Glutamatergic neuron (in vitro differentiated cells): ENCODE results near the gene WDR74. TPM values are rescaled to one million over a fixed set of nuclear protein-coding genes. Genes with fewer than 3 reads are reported as not detected.

Source experiments
- DNase-seq: peaks from one replicate; pipeline ENCODE4 v3.0.0; 2022
- H3K27ac Mint-ChIP-seq: one replicate; pipeline ENCODE4 v1.8.0; 2020; ENCODE audit warnings: mild to moderate bottlenecking, mixed read lengths, inconsistent platforms; ENCODE audit not compliant: unreplicated experiment
- H3K27me3 Mint-ChIP-seq: one replicate; pipeline ENCODE4 v1.8.0; 2020; ENCODE audit warnings: mild to moderate bottlenecking, moderate library complexity, mixed read lengths, inconsistent platforms; ENCODE audit not compliant: unreplicated experiment
- H3K36me3 Mint-ChIP-seq: one replicate; pipeline ENCODE4 v1.8.0; 2020; ENCODE audit warnings: mild to moderate bottlenecking, mixed read lengths, inconsistent platforms; ENCODE audit not compliant: unreplicated experiment
- H3K4me1 Mint-ChIP-seq: one replicate; pipeline ENCODE4 v1.8.0; 2020; ENCODE audit warnings: mild to moderate bottlenecking, low read depth, mixed read lengths, inconsistent platforms; ENCODE audit not compliant: unreplicated experiment
- H3K4me3 Mint-ChIP-seq: one replicate; pipeline ENCODE4 v1.8.0; 2020; ENCODE audit warnings: mild to moderate bottlenecking, mixed read lengths, inconsistent platforms; ENCODE audit not compliant: unreplicated experiment
- H3K9me3 Mint-ChIP-seq: one replicate; pipeline ENCODE4 v1.8.0; 2020; ENCODE audit warnings: mild to moderate bottlenecking, moderate library complexity, mixed read lengths, inconsistent platforms; ENCODE audit not compliant: unreplicated experiment
- total RNA-seq: library from RNA; stranded (reverse); fragmentation: NEBNext Ultra II Directional; extraction: Animal tissue kit (Norgen Biotek cat#: 25700); gene quantifications from one replicate; pipeline ENCODE4 v1.2.1, GENCODE V29; 2021; ENCODE audit not compliant: unreplicated experiment
- TF ChIP-seq, protein P1 (sequence below): fragments of 200-600 bp; sonication (generic); IDR thresholded peaks from one replicate; pipeline ENCODE4 v1.5.0; 2021; ENCODE audit not compliant: partially characterized antibody, unreplicated experiment

The WDR74 gene
- total RNA-seq, 1 donor from 2014 or later = 69.0 TPM

DNA sequence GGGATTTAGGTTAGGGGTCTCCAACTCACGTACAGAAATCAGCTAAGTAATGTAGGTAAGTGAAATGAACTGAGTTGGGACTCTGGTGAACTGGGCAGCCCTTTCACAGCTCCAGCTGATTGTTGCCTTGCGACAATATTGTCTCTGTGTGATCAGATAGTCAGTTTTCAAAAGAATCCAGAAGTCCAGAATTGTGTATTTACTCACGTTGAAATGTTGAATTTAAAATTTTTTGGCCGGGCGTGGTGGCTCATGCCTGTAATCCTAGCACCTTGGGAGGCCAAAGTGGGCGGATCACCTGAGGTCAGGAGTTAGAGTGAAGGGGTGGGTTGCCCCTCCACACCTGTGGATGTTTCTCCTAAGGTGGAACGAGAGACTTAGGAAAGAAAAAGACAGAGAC, 18.8 kb upstream of the WDR74 start:
- peak overlapping the region; percentile 94 for H3K4me3 Mint-ChIP-seq
- H3K27ac Mint-ChIP-seq = peak overlapping the region; percentile 99
- peaks cover 19% of the 10 kb centered on the region for H3K9me3 Mint-ChIP-seq
- peaks cover 3% of the 10 kb centered on the region for H3K36me3 Mint-ChIP-seq
- TF ChIP-seq, protein P1, sequence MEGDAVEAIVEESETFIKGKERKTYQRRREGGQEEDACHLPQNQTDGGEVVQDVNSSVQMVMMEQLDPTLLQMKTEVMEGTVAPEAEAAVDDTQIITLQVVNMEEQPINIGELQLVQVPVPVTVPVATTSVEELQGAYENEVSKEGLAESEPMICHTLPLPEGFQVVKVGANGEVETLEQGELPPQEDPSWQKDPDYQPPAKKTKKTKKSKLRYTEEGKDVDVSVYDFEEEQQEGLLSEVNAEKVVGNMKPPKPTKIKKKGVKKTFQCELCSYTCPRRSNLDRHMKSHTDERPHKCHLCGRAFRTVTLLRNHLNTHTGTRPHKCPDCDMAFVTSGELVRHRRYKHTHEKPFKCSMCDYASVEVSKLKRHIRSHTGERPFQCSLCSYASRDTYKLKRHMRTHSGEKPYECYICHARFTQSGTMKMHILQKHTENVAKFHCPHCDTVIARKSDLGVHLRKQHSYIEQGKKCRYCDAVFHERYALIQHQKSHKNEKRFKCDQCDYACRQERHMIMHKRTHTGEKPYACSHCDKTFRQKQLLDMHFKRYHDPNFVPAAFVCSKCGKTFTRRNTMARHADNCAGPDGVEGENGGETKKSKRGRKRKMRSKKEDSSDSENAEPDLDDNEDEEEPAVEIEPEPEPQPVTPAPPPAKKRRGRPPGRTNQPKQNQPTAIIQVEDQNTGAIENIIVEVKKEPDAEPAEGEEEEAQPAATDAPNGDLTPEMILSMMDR = no peak
- no peak for DNase-seq
- H3K27me3 Mint-ChIP-seq = peaks cover 21% of the 10 kb centered on the region
- peaks cover 41% of the 10 kb centered on the region for H3K4me1 Mint-ChIP-seq

DNA sequence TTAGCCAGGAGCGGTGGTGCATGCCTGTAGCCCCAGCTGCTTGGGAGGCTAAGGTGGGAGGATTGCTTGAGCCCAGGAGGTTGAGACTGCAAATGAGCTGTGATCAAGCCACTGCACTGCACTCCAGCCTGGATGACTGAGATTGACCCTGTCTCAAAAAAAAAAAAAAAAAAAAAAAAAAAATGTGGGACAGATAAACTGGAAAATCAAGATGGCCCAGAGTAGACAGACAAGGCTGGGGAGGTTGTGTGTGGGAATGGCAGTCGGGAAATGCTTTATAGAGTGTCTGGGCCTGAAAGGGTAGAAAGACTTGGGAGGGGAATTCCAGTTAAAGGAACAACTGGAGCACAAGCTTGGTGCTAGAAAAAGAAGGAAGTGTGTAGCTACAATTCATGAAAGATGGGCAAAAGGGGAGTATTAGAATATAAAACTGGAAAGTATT, 18.2 kb upstream of the WDR74 start:
- Mint-ChIP-seq H3K27ac (peak overlapping the region; percentile 99), H3K36me3 (peaks cover 3% of the 10 kb centered on the region), H3K9me3 (peaks cover 19% of the 10 kb centered on the region), H3K4me3 (peak overlapping the region; percentile 94), H3K4me1 (peaks cover 40% of the 10 kb centered on the region), H3K27me3 (peaks cover 21% of the 10 kb centered on the region)
- TF ChIP-seq, protein P1 = no peak
- DNase-seq = no peak

DNA sequence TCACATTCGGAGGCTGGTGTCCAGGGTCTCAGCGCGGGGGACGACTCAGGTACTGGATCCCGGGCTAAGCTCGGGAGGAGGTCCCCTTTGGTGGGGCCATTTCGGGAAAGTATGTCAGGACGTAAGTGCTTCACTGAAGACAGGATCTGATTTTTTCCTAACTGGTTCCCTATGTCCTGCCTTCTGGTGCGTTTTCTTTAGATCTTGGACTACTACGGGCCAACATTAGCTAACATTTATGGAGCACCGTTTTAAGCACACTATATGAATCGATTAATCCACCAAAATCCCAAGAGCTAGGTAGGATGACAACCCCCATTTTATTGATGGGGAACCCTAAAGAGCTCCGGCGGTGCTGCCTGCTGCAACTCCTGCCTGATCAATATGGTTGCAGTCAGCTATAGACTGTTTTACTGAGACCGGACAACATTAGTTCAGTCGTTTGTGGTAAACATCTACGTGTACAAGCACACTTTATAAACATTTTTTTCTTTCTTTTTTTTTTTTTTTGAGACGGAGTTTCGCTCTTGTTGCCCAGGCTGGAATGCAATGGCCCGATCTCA, 17.0 kb upstream of the WDR74 start:
- peaks cover 34% of the 10 kb centered on the region for H3K4me1 Mint-ChIP-seq
- DNase-seq = no peak
- H3K36me3 Mint-ChIP-seq = peaks cover 3% of the 10 kb centered on the region
- H3K27me3 Mint-ChIP-seq = peaks cover 21% of the 10 kb centered on the region
- H3K27ac Mint-ChIP-seq = peak overlapping the region; percentile 99
- peak overlapping the region; percentile 94 for H3K4me3 Mint-ChIP-seq
- TF ChIP-seq, protein P1 = no peak
- H3K9me3 Mint-ChIP-seq = peaks cover 19% of the 10 kb centered on the region

DNA sequence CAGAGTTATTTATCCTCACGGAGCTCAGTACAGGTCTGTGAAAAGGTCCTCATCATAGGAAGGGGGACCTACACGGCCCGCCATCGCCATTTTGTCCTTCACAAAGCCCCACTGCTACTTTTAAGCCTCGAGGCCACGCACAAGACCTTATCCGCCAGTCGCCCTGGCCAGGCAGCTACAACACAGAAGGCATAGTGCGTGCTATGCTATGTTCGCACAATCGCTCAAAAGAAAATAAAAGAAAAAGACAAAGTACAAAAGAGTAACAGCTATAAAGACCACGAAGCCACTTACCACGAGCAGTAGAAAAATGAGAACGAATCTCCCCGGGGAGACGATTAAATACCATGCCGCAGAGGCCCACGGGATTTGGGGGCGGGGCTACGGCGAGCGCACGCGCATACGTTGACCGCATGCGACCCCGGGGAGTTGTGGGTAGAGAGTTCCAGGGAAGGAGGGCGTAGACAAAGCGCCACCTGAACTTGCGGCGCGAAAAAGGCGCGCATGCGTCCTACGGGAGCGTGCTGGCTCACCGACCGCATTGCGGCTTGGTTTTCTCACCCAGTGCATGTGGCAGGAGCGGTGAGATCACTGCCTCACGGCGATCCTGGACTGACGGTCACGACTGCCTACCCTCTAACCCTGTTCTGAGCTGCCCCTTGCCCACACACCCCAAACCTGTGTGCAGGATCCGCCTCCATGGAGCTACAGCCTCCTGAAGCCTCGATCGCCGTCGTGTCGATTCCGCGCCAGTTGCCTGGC, 16.4 kb upstream of the WDR74 start:
- peak overlapping the region; percentile 94 for H3K4me3 Mint-ChIP-seq
- peaks cover 3% of the 10 kb centered on the region for H3K36me3 Mint-ChIP-seq
- H3K4me1 Mint-ChIP-seq = peaks cover 34% of the 10 kb centered on the region
- peak overlapping the region; percentile 99 for H3K27ac Mint-ChIP-seq
- H3K27me3 Mint-ChIP-seq = peaks cover 21% of the 10 kb centered on the region
- TF ChIP-seq, protein P1 = no peak
- DNase-seq = peak; percentile 96
- H3K9me3 Mint-ChIP-seq = peaks cover 19% of the 10 kb centered on the region

DNA sequence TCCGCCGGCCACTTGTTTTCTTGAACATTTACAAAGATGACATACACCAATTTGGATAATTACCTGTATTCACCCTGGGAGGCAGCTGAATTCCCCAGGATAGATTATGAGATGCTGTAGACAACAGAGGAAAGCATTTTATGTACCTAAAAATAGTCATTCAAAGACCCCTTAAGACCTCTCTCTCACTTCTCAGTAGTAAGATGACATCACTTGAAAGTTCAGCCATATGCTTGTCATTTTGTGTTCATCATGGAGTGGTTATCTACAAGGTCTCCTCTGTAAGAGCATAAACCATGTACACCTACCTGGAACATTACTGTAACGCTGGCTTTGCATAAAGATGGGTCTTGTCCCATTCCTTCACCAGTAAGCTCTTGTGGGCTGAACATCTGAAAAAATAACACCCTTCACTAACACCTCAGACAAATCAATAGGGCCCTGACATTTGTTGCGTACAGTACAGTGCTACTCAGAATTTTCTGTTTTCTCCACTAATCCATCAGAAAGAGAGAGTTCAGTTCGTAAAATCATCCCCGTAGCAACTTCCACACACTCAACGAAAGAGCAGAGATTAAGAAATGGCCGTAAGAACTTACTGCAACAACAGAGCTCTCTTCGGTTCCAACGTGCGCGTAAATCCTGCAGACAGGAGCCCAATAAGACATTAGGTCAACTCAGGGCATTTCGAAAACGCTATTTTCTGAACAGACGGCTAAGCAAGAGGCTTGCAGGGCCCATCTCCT, 15.6 kb upstream of the WDR74 start:
- H3K36me3 Mint-ChIP-seq = peaks cover 3% of the 10 kb centered on the region

More for the DNA sequence above, 15.6 kb upstream of the WDR74 start:
- peak overlapping the region; percentile 94 for H3K4me3 Mint-ChIP-seq
- peaks cover 21% of the 10 kb centered on the region for H3K9me3 Mint-ChIP-seq
- peak overlapping the region; percentile 99 for H3K27ac Mint-ChIP-seq
- DNase-seq = no peak
- peaks cover 31% of the 10 kb centered on the region for H3K4me1 Mint-ChIP-seq
- H3K27me3 Mint-ChIP-seq = peaks cover 20% of the 10 kb centered on the region
- TF ChIP-seq, protein P1 = no peak
